CD8-positive, alpha-beta memory T cell (primary cell): ENCODE results near the gene LCOR. TPM values are rescaled to one million over a fixed set of nuclear protein-coding genes. Genes with fewer than 3 reads are reported as not detected.

ENCODE experiments used
- CTCF ChIA-PET: fragments of 350-600 bp; sonication (Branson Sonifier 250); formaldehyde crosslinking; loops from one replicate; lab custom pipeline; 2021; ENCODE audit warnings: antibody characterized with exemption; lab: Charles Lee
- POLR2A ChIA-PET: fragments of 350-600 bp; sonication (Branson Sonifier 250); formaldehyde crosslinking; loops from one replicate; lab custom pipeline; 2021; ENCODE audit warnings: antibody characterized with exemption; lab: Charles Lee
- DNase-seq, 5 donors: peaks; one replicate each; pipeline versions ENCODE4 v3.0.0 to v3.0.0-alpha.2; 2020 to 2022; ENCODE audit warnings: mixed read lengths in 1 of 5
- H3K27ac ChIP-seq: one replicate; pipeline ENCODE4 v1.7.0; 2013; ENCODE audit warnings: low read depth, mild to moderate bottlenecking, low read length, moderate library complexity
- H3K27me3 ChIP-seq: 2 replicates; pipeline ENCODE4 v1.7.0; 2013; ENCODE audit warnings: low read length, mild to moderate bottlenecking; ENCODE audit not compliant: insufficient read depth, poor library complexity, severe bottlenecking
- H3K36me3 ChIP-seq: 2 replicates; pipeline ENCODE4 v1.7.0; 2013; ENCODE audit warnings: mild to moderate bottlenecking, low read length, moderate library complexity; ENCODE audit not compliant: insufficient read depth
- H3K4me1 ChIP-seq: 2 replicates; pipeline ENCODE4 v1.7.0; 2013; ENCODE audit warnings: mild to moderate bottlenecking, low read length, moderate library complexity; ENCODE audit not compliant: insufficient read depth
- H3K4me3 ChIP-seq: 2 replicates; pipeline ENCODE4 v1.7.0; 2013; ENCODE audit warnings: mild to moderate bottlenecking, low read length
- H3K9me3 ChIP-seq: 2 replicates; pipeline ENCODE4 v1.7.0; 2013; ENCODE audit warnings: mild to moderate bottlenecking, low read length
- H3K27ac Mint-ChIP-seq, 8 donors: one replicate each; pipeline ENCODE4 v1.8.0; 2020 to 2021; ENCODE audit warnings: mixed read lengths in 8 of 8, mild to moderate bottlenecking in 6 of 8, inconsistent platforms in 3 of 8, moderate library complexity in 3 of 8
- H3K27me3 Mint-ChIP-seq, 2 donors: one replicate each; pipeline ENCODE4 v1.8.0; 2020 to 2021; ENCODE audit warnings: mixed read lengths in 2 of 2, mild to moderate bottlenecking in 1 of 2, moderate library complexity in 1 of 2
- H3K36me3 Mint-ChIP-seq, 3 donors: one replicate each; pipeline ENCODE4 v1.8.0; 2020 to 2021; ENCODE audit warnings: mixed read lengths in 3 of 3, inconsistent platforms in 1 of 3, mild to moderate bottlenecking in 1 of 3
- H3K4me1 Mint-ChIP-seq, 3 donors: one replicate each; pipeline ENCODE4 v1.8.0; 2020 to 2021; ENCODE audit warnings: mixed read lengths in 3 of 3, inconsistent platforms in 1 of 3, mild to moderate bottlenecking in 1 of 3
- H3K4me3 Mint-ChIP-seq, 7 donors: one replicate each; pipeline ENCODE4 v1.8.0; 2020 to 2021; ENCODE audit warnings: mixed read lengths in 7 of 7, mild to moderate bottlenecking in 6 of 7, moderate library complexity in 4 of 7, inconsistent platforms in 2 of 7
- H3K9me3 Mint-ChIP-seq, 5 donors: one replicate each; pipeline ENCODE4 v1.8.0; 2020 to 2022; ENCODE audit warnings: mixed read lengths in 5 of 5, mild to moderate bottlenecking in 3 of 5, moderate library complexity in 2 of 5, inconsistent platforms in 1 of 5
- polyA plus RNA-seq: library from polyadenylated mRNA; unstranded; fragments of 300-500 nt; fragmentation: Illumina TruSeq; gene quantifications from one replicate; pipeline ENCODE4 v1.2.3, GENCODE V29; 2021
- total RNA-seq, 2 experiments: library from RNA; stranded (reverse); gene quantifications; one replicate each; pipeline ENCODE4 v1.2.3, GENCODE V29; 2021

Gene LCOR
- total and polyA plus RNA-seq, 3 experiments from 2014 or later, result 20.3 to 26.1 (median 20.8) TPM

- no peaks in the 10 kb centered on the region for H3K27me3 ChIP-seq
- Mint-ChIP-seq H3K9me3 (peaks cover 0 to 5% (median 3%) of the 10 kb centered on the region in 5 donors), H3K27ac (peak overlapping the region in 1 of 8 donors; percentile 47), H3K4me3 (no peak overlapping the region), H3K27me3 (no peaks in the 10 kb centered on the region), H3K36me3 (peaks cover 0 to 5% (median 0%) of the 10 kb centered on the region in 3 donors), H3K4me1 (peaks cover 10 to 11% (median 10%) of the 10 kb centered on the region in 3 donors)
- no peaks in the 10 kb centered on the region for H3K9me3 ChIP-seq
- H3K27ac ChIP-seq, result no peak overlapping the region
- H3K36me3 ChIP-seq, result no peaks in the 10 kb centered on the region
- ChIA-PET POLR2A (no interaction called here), CTCF (interaction anchor here (0.8 to 1.3 kb wide), 2 partner anchors 23 to 24 kb away, joined by 3 read pairs; no protein-coding TSS in a partner anchor)
- H3K4me3 ChIP-seq, result no peak overlapping the region
- DNase-seq, result no peak
- H3K4me1 ChIP-seq, result peaks cover 5% of the 10 kb centered on the region
Measured at GRCh38 chr10:97013983-97014382, 181.9 kb downstream of the LCOR start.

GRCh38 chr10:97015240-97015639, 183.1 kb downstream of the LCOR start:
- Mint-ChIP-seq H3K36me3 (no peaks in the 10 kb centered on the region), H3K27me3 (no peaks in the 10 kb centered on the region), H3K27ac (peak overlapping the region in 1 of 8 donors; percentile 27), H3K4me3 (peak overlapping the region in 1 of 7 donors; percentile 7), H3K4me1 (peaks cover 10 to 11% (median 10%) of the 10 kb centered on the region in 3 donors), H3K9me3 (no peaks in the 10 kb centered on the region)
- H3K4me3 ChIP-seq, result no peak overlapping the region
- H3K4me1 ChIP-seq, result peaks cover 5% of the 10 kb centered on the region
- ChIA-PET POLR2A (no interaction called here), CTCF (no interaction called here)
- no peaks in the 10 kb centered on the region for H3K27me3 ChIP-seq
- no peaks in the 10 kb centered on the region for H3K36me3 ChIP-seq
- no peak for DNase-seq
- no peaks in the 10 kb centered on the region for H3K9me3 ChIP-seq
- H3K27ac ChIP-seq, result no peak overlapping the region

- H3K36me3 Mint-ChIP-seq, result no peaks in the 10 kb centered on the region
- peak overlapping the region in 6 of 7 donors; percentile 6 to 67 (median 25) for H3K4me3 Mint-ChIP-seq
- peaks cover 5% of the 10 kb centered on the region for H3K4me1 ChIP-seq
- peak overlapping the region in 4 of 8 donors; percentile 36 to 83 (median 74) for H3K27ac Mint-ChIP-seq
- POLR2A ChIA-PET, result no interaction called here
- H3K27me3 ChIP-seq, result no peaks in the 10 kb centered on the region
- no peaks in the 10 kb centered on the region for H3K27me3 Mint-ChIP-seq
- H3K4me3 ChIP-seq, result no peak overlapping the region
- H3K4me1 Mint-ChIP-seq, result peaks cover 10 to 11% (median 10%) of the 10 kb centered on the region in 3 donors
- CTCF ChIA-PET, result interaction anchor here (1.2 to 1.5 kb wide), 2 partner anchors 8 to 20 kb away, joined by 5 read pairs; no protein-coding TSS in a partner anchor
- no peaks in the 10 kb centered on the region for H3K9me3 Mint-ChIP-seq
- no peaks in the 10 kb centered on the region for H3K9me3 ChIP-seq
- no peaks in the 10 kb centered on the region for H3K36me3 ChIP-seq
- no peak overlapping the region for H3K27ac ChIP-seq
- no peak for DNase-seq
Measured at GRCh38 chr10:97016728-97017473, 184.8 kb downstream of the LCOR start.

GRCh38 chr10:97017474-97017903, 185.4 kb downstream of the LCOR start:
- POLR2A ChIA-PET, result no interaction called here
- H3K27ac ChIP-seq, result no peak overlapping the region
- H3K4me1 ChIP-seq, result peaks cover 5% of the 10 kb centered on the region
- H3K27ac Mint-ChIP-seq, result peak overlapping the region in 2 of 8 donors; percentile 22 to 29
- no peaks in the 10 kb centered on the region for H3K36me3 Mint-ChIP-seq
- CTCF ChIA-PET, result interaction anchor here (1.2 to 1.5 kb wide), 2 partner anchors 8 to 20 kb away, joined by 5 read pairs; no protein-coding TSS in a partner anchor
- H3K9me3 ChIP-seq, result no peaks in the 10 kb centered on the region
- H3K4me3 Mint-ChIP-seq, result no peak overlapping the region
- DNase-seq, result no peak
- peaks cover 10 to 11% (median 10%) of the 10 kb centered on the region in 3 donors for H3K4me1 Mint-ChIP-seq
- H3K27me3 Mint-ChIP-seq, result no peaks in the 10 kb centered on the region
- H3K36me3 ChIP-seq, result no peaks in the 10 kb centered on the region
- H3K4me3 ChIP-seq, result no peak overlapping the region
- no peaks in the 10 kb centered on the region for H3K9me3 Mint-ChIP-seq
- no peaks in the 10 kb centered on the region for H3K27me3 ChIP-seq

- no peaks in the 10 kb centered on the region for H3K27me3 ChIP-seq
- Mint-ChIP-seq H3K36me3 (no peaks in the 10 kb centered on the region), H3K9me3 (no peaks in the 10 kb centered on the region), H3K27ac (no peak overlapping the region), H3K4me1 (peaks cover 10 to 11% (median 10%) of the 10 kb centered on the region in 3 donors), H3K27me3 (no peaks in the 10 kb centered on the region), H3K4me3 (no peak overlapping the region)
- no peak overlapping the region for H3K4me3 ChIP-seq
- no peaks in the 10 kb centered on the region for H3K9me3 ChIP-seq
- H3K27ac ChIP-seq, result no peak overlapping the region
- POLR2A ChIA-PET, result no interaction called here
- CTCF ChIA-PET, result no interaction called here
- DNase-seq, result no peak
- H3K4me1 ChIP-seq, result peaks cover 5% of the 10 kb centered on the region
- H3K36me3 ChIP-seq, result no peaks in the 10 kb centered on the region
Measured at GRCh38 chr10:97018251-97019212, 186.4 kb downstream of the LCOR start.

- Mint-ChIP-seq H3K36me3 (no peaks in the 10 kb centered on the region), H3K4me3 (no peak overlapping the region), H3K9me3 (no peaks in the 10 kb centered on the region), H3K27ac (no peak overlapping the region), H3K4me1 (peaks cover 10 to 11% (median 10%) of the 10 kb centered on the region in 3 donors), H3K27me3 (no peaks in the 10 kb centered on the region)
- POLR2A ChIA-PET, result no interaction called here
- CTCF ChIA-PET, result interaction anchor here (1.0 kb wide), 1 partner anchor 18 kb away, joined by 3 read pairs; no protein-coding TSS in a partner anchor
- Histone ChIP-seq H3K9me3 (no peaks in the 10 kb centered on the region), H3K4me3 (no peak overlapping the region), H3K27me3 (no peaks in the 10 kb centered on the region), H3K27ac (no peak overlapping the region), H3K4me1 (peaks cover 5% of the 10 kb centered on the region), H3K36me3 (no peaks in the 10 kb centered on the region)
- no peak for DNase-seq
Measured at GRCh38 chr10:97019213-97019844, 187.2 kb downstream of the LCOR start.

- Mint-ChIP-seq H3K4me3 (no peak overlapping the region), H3K4me1 (peaks cover 9 to 11% (median 10%) of the 10 kb centered on the region in 3 donors), H3K27me3 (peaks cover 0 to under 1% of the 10 kb centered on the region in 2 donors), H3K9me3 (no peaks in the 10 kb centered on the region), H3K27ac (peak overlapping the region in 1 of 8 donors; percentile 33), H3K36me3 (no peaks in the 10 kb centered on the region)
- Histone ChIP-seq H3K36me3 (no peaks in the 10 kb centered on the region), H3K9me3 (no peaks in the 10 kb centered on the region), H3K4me3 (no peak overlapping the region), H3K4me1 (peaks cover 5% of the 10 kb centered on the region), H3K27ac (no peak overlapping the region), H3K27me3 (no peaks in the 10 kb centered on the region)
- ChIA-PET POLR2A (no interaction called here), CTCF (interaction anchor here (0.8 to 1.3 kb wide), 3 partner anchors 12 to 52 kb away, joined by 3 read pairs; no protein-coding TSS in a partner anchor)
- DNase-seq, result no peak
Measured at GRCh38 chr10:97020452-97021400, 188.6 kb downstream of the LCOR start.
